ENCODE results near the gene RPL12.

The RPL12 gene

DNA sequence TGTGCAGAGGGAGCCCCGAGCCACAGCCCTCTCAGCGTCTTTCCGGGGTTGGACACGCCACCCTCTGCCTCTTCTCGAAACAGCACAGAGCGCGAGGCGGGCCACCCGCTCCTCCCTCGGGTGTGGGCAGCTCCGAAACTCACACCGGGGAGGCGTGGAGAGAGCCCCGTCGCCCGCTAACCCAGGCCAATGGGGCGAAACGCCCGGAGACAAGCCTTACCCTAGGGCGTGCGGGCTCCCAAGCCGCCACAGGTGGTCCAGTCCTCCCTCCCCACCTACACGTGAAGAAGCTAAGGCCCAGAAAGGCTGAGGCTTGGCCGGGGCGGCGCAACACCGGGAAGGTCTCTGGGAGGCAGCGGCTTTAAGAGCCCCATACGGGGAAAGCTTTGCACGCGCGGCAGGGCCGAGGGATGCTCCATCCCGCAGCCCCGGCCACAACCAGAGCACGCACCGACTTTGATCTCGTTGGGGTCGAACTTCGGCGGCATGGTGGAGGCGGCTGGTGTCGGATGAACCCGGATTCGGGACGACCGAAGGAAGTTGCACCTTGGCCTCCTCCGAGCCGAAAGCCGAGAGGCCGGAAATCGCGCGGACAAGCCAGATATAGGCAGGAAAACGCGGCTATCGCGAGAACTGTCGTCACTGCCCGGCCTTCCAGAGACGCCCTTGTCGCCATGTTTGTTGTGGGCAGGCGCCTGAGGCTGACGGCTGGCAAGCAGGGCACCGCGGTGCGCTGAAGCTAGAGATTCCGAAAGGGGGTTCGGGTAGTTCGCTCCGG, at the start of gene RPL12, which contains the start of gene LRSAM1:
TSS of gene RPL12 (minus strand) at position 577 of the 778 bp plus-strand sequence. CDS start at position 488, 89 bp downstream.
TSS of gene LRSAM1 (plus strand) at position 681 of the 778 bp plus-strand sequence. CDS start 3,018 bp downstream, outside the sequence.
- peak; percentile 94 to 99 (median 96) for DNase-seq

DNA sequence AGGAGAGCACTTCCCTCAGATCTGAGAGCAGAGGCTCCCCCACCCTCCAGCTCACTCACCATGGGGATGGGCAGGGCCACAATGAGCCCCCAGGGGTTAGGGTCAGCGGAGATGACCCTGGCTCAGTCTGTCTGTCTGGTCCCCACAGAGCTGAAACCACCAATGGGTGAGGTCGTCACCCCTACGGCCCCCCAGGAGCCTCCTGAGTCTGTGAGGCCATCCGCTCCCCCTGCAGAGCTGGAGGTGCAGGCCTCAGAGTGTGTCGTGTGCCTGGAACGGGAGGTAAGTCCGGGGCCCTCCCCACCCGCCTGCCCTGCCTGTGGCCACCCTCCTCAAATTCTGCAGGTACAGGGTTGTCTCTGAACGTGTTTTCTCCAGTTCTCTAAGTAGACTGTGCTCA, 49.7 kb upstream of the RPL12 start:
- no peak for DNase-seq

DNA sequence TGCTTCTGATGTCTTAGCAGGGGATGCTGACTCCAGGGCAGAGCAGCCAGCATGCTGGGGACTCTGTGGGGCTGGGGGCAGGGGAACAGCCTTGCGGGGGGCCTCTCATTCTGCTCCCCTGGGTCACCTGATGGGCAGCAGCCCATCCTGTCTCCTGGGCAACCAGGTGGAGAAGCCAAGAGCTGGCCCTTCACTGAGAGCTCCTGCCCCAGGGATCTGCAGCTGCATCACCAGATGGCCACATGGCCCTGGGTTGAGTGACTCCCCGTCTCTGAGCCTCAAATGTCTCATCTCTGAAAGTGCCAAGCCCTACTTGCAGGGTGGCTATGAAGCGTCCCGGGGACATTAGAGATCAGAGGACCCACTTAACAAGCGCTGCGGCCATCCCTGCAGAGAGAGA, 49.2 kb upstream of the RPL12 start:
- DNase-seq: peak in 2 of 3 experiments; percentile 44 to 75

DNA sequence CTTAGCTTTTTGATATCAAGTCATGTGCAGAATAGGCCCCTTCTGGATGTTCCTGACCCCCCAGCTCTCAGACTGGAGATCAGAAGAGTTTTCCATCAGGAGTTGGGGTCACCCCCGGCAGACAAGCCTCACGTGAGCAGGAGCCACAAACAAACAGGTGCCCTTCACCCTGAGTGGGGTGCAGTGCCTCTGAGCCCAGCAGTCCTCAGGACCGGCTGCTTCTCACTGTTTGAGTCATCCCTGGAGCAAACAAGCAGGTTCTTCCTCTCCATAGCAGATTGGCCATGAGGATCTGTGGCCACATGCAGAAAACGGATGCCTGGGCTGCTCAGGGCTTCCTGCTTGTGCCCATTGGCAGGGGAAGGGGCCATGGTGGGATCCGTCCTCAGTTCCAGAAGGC, 47.1 kb upstream of the RPL12 start:
- DNase-seq: no peak

GRCh38 chr9:127497656-127498290, 46.6 kb upstream of the RPL12 start:
- DNase-seq: no peak

DNA sequence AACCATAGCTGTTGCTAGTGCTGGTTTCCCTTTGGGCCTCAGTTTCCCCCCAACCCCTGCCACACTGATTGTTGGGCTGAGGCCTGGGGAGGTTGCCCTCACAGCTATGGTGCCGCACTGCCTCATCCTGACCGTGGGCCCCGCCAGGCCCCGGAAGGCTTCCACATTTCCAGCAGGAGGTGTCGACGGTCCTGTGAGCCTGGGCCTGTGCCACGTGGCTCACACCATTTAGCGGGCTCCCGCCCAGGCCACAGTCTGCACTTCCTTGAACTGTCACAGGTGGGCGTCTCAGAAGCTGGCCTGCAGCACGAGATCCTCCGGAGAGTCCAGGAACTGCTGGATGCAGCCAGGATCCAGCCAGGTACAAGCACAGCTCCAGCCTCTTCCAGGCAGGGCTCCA, 45.8 kb upstream of the RPL12 start:
- no peak for DNase-seq

DNA sequence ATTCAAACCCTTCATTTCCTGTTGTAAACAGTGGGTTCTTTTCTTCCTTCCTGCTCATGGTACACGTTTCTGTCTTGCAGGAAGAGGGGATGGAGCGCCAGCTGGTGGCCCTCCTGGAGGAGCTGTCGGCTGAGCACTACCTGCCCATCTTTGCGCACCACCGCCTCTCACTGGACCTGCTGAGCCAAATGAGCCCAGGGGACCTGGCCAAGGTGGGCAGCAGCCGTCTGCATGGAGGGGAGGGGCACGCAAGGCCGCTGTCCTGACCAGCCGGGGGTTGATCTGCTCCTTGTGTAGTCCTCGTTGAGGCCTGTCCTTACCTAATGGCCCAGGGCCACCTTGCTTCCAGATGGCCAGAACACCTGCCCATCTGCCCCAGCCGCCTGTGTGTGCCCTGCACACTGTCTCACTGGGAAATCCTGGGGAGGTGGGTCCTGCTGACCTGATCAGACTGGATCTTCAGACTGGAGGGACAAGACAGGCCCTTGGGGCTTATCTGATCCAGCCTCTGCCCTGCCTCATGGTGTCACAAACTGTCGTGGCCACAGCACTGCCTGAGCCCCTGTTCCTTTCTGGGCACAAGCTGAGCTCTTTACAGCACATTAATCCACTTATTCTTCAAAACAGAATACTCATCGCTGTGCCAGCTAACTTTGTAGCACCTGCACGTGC, 44.8 kb upstream of the RPL12 start:
- DNase-seq: no peak

DNA sequence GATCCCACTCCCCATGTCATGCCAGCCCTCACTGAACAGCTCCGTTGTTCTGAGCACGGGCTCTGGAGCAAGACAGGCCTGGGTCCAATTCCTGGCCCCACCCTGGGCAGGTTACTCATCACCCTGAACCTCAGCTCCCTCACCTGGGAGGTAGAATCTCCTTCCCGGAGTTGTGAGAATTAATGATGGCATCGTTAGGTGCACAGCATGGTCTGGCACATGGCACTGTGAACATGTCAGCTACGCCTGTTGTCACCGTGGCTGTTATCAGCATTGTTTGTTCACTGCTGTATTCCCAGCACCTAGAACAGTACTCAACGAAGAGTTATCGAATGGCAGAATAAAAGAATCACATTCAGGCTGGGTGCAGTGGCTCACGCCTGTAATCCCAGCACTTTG, 43.1 kb upstream of the RPL12 start:
- DNase-seq: no peak

- no peak for DNase-seq
These were observed 42.5 kb upstream of the RPL12 start for GRCh38 chr9:127493592-127494303.

DNA sequence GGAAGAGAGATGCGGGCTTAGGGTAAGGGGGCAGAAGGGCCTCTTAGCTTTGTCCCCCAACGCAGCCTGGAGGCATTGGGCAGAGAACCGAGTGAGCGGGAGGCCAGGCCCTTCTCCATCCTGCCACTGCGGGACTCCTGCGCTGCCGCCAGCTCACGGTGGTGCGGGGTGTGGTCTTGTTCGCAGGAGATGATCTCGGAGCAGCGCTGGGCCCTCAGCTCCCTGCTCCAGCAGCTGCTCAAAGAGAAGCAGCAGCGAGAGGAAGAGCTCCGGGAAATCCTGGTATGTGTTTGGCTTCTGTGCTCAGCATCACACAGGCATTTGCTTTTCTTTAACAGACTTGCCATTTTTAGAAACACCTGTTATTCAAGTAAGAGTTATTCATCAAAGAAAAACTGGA, 41.4 kb upstream of the RPL12 start:
- no peak for DNase-seq

DNA sequence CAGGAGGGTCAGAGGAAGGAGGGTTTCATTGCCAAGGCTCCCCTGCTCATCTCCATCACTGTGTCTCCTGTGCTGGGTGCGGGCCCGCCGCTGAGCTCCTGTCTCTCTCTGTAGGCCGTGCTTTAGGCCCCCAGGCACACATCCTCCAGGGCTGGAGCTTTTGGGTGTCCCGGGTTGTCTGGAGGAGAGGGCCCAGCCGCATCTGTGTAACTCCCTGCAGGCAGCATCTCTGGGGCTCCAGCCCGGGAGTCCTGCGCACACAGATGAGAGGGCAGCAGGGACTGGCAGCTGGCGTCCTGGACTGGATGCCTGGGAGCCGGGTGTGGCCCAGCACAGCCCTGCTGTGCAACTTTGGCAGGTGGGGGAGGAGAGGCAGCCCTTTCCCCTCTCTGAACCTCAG, 40.3 kb upstream of the RPL12 start:
- no peak for DNase-seq

DNA sequence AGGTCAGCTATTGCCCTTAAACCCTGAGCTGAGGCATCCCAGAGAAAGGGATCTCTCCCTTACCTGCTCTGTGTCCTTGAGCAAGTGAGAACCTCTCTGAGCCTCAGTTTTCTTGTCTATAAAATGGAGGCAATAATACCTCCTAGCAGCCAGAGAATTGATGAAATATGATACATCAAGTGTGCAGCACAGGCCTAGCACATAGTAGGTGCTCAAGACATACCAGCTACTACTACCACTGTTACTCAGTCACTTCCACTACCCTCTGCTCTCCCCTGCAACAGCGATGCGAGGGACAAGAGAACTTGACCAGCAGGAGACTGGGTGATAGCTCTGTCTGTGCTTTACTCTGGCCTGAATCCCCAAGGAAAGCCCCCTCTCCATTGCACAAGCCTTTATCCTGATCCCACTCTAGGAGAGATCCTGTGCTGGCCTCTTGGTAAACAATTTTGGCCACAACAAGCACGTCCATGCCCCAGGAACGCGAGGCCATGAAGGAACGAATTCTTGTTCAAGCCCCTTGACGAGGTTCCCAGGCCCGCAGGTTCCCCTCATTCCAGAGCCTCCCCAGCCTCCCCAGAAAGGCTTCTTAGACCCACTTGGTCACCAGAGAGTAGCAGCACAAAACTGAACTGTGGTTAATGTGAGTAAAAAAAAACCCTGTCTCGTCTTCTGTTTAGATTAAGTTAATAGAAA, 39.5 kb upstream of the RPL12 start:
- DNase-seq: no peak

DNA sequence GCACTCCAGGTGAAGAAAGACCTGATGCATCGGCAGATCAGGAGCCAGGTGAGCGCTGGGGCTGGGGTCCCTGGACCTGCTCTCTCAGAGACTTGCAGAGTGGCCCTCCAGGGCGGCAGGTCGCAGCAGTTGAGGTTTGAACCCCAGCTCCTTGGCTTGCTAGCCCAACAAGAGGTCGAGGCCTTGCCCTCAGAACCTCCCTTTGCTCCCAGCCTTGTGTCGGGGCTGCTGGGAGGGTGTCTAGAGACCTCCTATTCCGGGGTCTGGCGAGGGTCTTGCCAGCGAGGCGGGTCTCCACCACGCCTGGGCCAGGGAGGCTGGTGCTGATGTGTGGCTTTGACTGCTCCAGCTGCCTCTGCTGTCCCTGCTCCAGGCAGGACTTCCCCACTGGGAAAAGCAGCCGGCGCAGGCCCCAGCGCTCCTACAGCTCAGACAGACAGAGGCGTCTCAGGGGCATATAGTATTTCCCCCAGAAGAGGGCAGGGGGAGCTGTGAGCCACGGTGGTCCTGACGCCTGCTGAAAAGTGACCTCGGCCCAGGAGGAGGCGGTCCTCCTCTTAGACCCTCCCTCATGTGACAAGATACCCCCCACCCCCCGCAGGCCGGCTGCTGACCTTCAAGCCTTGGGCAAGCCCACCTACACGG, 38.4 kb upstream of the RPL12 start:
- DNase-seq: peak in 1 of 3 experiments; percentile 5

- DNase-seq: no peak
These were observed 37.7 kb upstream of the RPL12 start for GRCh38 chr9:127488946-127489345.

- no peak for DNase-seq
These were observed 34.8 kb upstream of the RPL12 start for GRCh38 chr9:127485995-127486394.

- no peak for DNase-seq
These were observed 31.5 kb upstream of the RPL12 start for GRCh38 chr9:127482662-127483061.

GRCh38 chr9:127479507-127480081, 28.4 kb upstream of the RPL12 start:
- DNase-seq: no peak

DNA sequence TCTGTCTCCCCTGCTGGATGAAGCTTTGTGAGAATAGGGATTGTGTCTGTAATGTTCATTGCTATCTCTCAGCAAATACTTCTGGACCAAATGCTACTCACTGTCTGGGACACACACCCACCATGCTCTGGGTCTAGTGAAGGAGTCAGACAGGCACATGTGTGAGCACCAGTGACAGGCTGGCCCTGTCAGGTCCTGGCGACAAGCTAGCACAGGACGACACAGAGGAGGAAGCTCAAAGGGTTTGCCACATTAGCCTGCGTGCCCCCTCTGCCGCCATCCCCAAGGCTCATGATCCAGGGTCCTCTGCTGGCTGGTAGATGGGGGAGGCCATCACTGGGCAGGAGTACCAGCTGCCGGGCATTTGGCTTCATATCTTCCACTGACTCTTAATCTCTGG, 23.4 kb upstream of the RPL12 start:
- no peak for DNase-seq

DNA sequence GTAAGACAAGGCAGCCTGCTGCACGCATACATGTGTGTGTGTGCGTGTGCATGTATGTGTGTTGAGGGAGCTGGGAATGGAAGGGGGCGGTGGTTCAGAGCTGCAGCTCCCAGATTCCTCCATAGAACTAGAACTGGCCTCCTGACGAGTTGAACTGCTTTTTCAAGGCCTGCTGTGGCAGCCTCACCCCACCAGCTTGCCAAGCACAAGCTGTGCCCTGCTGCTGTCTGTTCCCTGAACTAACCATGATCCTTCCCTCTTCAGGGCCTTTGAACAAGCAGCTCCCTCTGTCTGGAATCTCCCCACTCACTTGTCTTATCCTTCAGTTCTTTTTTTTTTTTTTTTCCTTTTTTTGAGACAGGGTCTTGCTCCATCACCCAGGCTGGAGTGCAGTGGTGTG, 22.7 kb upstream of the RPL12 start:
- DNase-seq: no peak

GRCh38 chr9:127473501-127473900, 22.3 kb upstream of the RPL12 start:
- DNase-seq: no peak

GRCh38 chr9:127470662-127471061, 19.5 kb upstream of the RPL12 start:
- DNase-seq: no peak

- DNase-seq: no peak
These were observed 16.4 kb upstream of the RPL12 start for GRCh38 chr9:127467621-127468020.

Measured in NCI-H1417 (cell line).